Keratinocyte (primary cell): ENCODE results near the gene TP53BP1. TPM values are rescaled to one million over a fixed set of nuclear protein-coding genes. Genes with fewer than 3 reads are reported as not detected.

Experiments
- DNase-seq: peaks from one replicate; pipeline ENCODE4 v3.0.0-alpha.2; 2011; ENCODE audit warnings: low read depth, missing footprints, low spot score
- FAIRE-seq: peaks from 2 replicates; lab custom pipeline; 2011; peaks lifted over from hg19 to GRCh38; lab: Jason Lieb, UNC
- H2AFZ ChIP-seq: 2 replicates; pipeline ENCODE4 v1.6.0; 2012; ENCODE audit warnings: low read length, control low read depth, inconsistent platforms; ENCODE audit not compliant: control insufficient read depth
- H3K27ac ChIP-seq: 2 replicates; pipeline ENCODE4 v1.5.1; 2011; ENCODE audit warnings: low read length; ENCODE audit not compliant: control insufficient read depth, insufficient read depth
- H3K27me3 ChIP-seq: 3 replicates; pipeline ENCODE4 v1.6.0; 2011; ENCODE audit warnings: low read length; ENCODE audit not compliant: control insufficient read depth, insufficient read depth; ENCODE audit errors: extremely low read depth
- H3K36me3 ChIP-seq, 2 experiments: 2 replicates in 1 of 2; 3 replicates in 1 of 2; pipeline ENCODE4 v1.5.1; 2011; ENCODE audit warnings: low read length in 2 of 2, mild to moderate bottlenecking in 1 of 2; ENCODE audit not compliant: control insufficient read depth in 2 of 2, insufficient read depth in 2 of 2; ENCODE audit errors: extremely low read depth in 1 of 2
- H3K4me1 ChIP-seq: 3 replicates; pipeline ENCODE4 v1.5.1; 2011; ENCODE audit warnings: low read length; ENCODE audit not compliant: control insufficient read depth, insufficient read depth; ENCODE audit errors: extremely low read depth
- H3K4me2 ChIP-seq: 3 replicates; pipeline ENCODE4 v1.6.0; 2011; ENCODE audit warnings: low read depth, low read length; ENCODE audit not compliant: control insufficient read depth, insufficient read depth; ENCODE audit errors: extremely low read depth
- H3K4me3 ChIP-seq, 3 experiments: fragments of 200-600 bp in 1 of 3; sonication (generic) in 1 of 3; 2 replicates in 2 of 3; 3 replicates in 1 of 3; pipeline ENCODE4 v1.5.1; 2011 to 2016; ENCODE audit warnings: low read length in 3 of 3, mild to moderate bottlenecking in 3 of 3, control low read depth in 2 of 3, inconsistent platforms in 1 of 3, low read depth in 1 of 3, mixed read lengths in 1 of 3, mixed run types in 1 of 3, moderate library complexity in 1 of 3; ENCODE audit not compliant: control insufficient read depth in 2 of 3, insufficient read depth in 2 of 3; ENCODE audit errors: extremely low read depth in 1 of 3
- H3K79me2 ChIP-seq: 2 replicates; pipeline ENCODE4 v1.6.0; 2012; ENCODE audit warnings: low read length; ENCODE audit not compliant: control insufficient read depth, insufficient read depth
- H3K9ac ChIP-seq: 3 replicates; pipeline ENCODE4 v1.6.0; 2011; ENCODE audit warnings: low read length; ENCODE audit not compliant: control insufficient read depth, insufficient read depth; ENCODE audit errors: extremely low read depth
- H3K9me1 ChIP-seq: 3 replicates; pipeline ENCODE4 v1.6.0; 2011; ENCODE audit warnings: low read length; ENCODE audit not compliant: control insufficient read depth, insufficient read depth; ENCODE audit errors: extremely low read depth
- H3K9me3 ChIP-seq: 2 replicates; pipeline ENCODE4 v1.5.1; 2012; ENCODE audit warnings: low read depth, low read length; ENCODE audit not compliant: control insufficient read depth
- H4K20me1 ChIP-seq: 3 replicates; pipeline ENCODE4 v1.6.0; 2011; ENCODE audit warnings: low read length; ENCODE audit not compliant: control insufficient read depth, insufficient read depth; ENCODE audit errors: extremely low read depth
- EZH2 ChIP-seq: IDR thresholded peaks from one replicate; pipeline ENCODE4 v1.6.1; 2012; ENCODE audit warnings: inconsistent platforms, mild to moderate bottlenecking, low read length, moderate library complexity
- dilution Hi-C: fragments of 300-500 bp; cut with MboI; formaldehyde crosslinking; loops from one replicate; pipeline ENCODE4 v1.7.0; 2020; ENCODE audit warnings: low sequenced_read_pairs; ENCODE audit not compliant: extremely low pct_ligation_motif_present
- polyA plus RNA-seq, 5 experiments: library from polyadenylated mRNA; depleted of rRNA in 3 of 5; stranded (reverse) in 3 of 5; stranded (forward) in 1 of 5; unstranded in 1 of 5; fragments of >200 nt; gene quantifications; 1 replicate in 1 of 5; 2 replicates in 3 of 5; 3 replicates in 1 of 5; pipeline versions ENCODE4 v1.2.1 to v1.2.3, GENCODE V29; 2011 to 2012; ENCODE audit warnings: missing spikeins in 2 of 5, low read depth in 1 of 5, low replicate concordance in 1 of 5
- TF ChIP-seq, protein P1 (sequence below), 3 experiments: IDR thresholded peaks in 1 of 3; conservative IDR thresholded peaks in 1 of 3; optimal IDR thresholded peaks in 1 of 3; 2 replicates in 2 of 3; 3 replicates in 1 of 3; pipeline versions ENCODE3 to v1.5.1; 2011; ENCODE audit warnings: low read length in 3 of 3, mild to moderate bottlenecking in 3 of 3, moderate library complexity in 2 of 3, control low read depth in 1 of 3, inconsistent platforms in 1 of 3; ENCODE audit not compliant: insufficient read depth in 2 of 3; ENCODE audit errors: extremely low read depth in 1 of 3

The TP53BP1 gene
- polyA plus RNA-seq, 1 donor (not counting 4 experiments of a cell fraction or from before 2014, with no cell fraction given), result 30.7 TPM

DNA sequence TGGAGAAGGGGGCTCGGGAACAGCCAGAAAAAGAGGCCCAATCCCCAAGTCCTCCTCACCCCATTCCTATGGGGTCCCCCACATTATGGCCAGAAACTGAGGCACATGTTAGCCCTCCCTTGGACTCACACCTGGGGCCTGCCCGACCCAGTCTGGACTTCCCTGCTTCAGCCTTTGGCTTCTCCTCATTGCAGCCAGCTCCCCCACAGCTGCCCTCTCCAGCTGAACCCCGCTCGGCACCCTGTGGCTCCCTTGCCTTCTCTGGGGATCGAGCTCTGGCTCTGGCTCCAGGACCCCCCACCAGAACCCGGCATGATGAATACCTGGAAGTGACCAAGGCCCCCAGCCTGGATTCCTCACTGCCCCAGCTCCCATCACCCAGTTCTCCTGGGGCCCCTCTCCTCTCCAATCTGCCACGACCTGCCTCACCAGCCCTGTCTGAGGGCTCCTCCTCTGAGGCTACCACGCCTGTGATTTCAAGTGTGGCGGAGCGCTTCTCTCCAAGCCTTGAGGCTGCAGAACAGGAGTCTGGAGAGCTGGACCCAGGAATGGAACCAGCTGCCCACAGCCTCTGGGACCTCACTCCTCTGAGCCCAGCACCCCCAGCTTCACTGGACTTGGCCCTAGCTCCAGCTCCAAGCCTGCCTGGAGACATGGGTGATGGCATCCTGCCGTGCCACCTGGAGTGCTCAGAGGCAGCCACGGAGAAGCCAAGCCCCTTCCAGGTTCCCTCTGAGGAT is 35.0 kb upstream of the TP53BP1 start:
- H4K20me1 ChIP-seq, result no peaks in the 10 kb centered on the region
- no peak overlapping the region for H3K4me2 ChIP-seq
- dilution Hi-C loops, result no loop called here
- FAIRE-seq (no peak), DNase-seq (no peak)
- H3K9ac ChIP-seq, result no peak overlapping the region
- H3K4me3 ChIP-seq, result no peak overlapping the region
- H2AFZ ChIP-seq, result no peak overlapping the region
- H3K9me1 ChIP-seq, result no peaks in the 10 kb centered on the region
- H3K27ac ChIP-seq, result no peak overlapping the region
- peaks cover 10% of the 10 kb centered on the region for H3K27me3 ChIP-seq
- TF ChIP-seq EZH2, result no peak
- TF ChIP-seq, protein P1, sequence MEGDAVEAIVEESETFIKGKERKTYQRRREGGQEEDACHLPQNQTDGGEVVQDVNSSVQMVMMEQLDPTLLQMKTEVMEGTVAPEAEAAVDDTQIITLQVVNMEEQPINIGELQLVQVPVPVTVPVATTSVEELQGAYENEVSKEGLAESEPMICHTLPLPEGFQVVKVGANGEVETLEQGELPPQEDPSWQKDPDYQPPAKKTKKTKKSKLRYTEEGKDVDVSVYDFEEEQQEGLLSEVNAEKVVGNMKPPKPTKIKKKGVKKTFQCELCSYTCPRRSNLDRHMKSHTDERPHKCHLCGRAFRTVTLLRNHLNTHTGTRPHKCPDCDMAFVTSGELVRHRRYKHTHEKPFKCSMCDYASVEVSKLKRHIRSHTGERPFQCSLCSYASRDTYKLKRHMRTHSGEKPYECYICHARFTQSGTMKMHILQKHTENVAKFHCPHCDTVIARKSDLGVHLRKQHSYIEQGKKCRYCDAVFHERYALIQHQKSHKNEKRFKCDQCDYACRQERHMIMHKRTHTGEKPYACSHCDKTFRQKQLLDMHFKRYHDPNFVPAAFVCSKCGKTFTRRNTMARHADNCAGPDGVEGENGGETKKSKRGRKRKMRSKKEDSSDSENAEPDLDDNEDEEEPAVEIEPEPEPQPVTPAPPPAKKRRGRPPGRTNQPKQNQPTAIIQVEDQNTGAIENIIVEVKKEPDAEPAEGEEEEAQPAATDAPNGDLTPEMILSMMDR (optimal IDR thresholded peaks at IDR 0.05 in 1 of 3, IDR thresholded peaks at IDR 0.05 in 1 of 3, conservative IDR thresholded peaks at IDR 0.05 in 1 of 3; ENCODE audit: extremely low read depth in 1 of 3, insufficient read depth in 2 of 3, low read length in 3 of 3), result no peak
- no peaks in the 10 kb centered on the region for H3K4me1 ChIP-seq
- H3K79me2 ChIP-seq, result no peaks in the 10 kb centered on the region
- no peaks in the 10 kb centered on the region for H3K9me3 ChIP-seq
- H3K36me3 ChIP-seq, result no peaks in the 10 kb centered on the region

DNA sequence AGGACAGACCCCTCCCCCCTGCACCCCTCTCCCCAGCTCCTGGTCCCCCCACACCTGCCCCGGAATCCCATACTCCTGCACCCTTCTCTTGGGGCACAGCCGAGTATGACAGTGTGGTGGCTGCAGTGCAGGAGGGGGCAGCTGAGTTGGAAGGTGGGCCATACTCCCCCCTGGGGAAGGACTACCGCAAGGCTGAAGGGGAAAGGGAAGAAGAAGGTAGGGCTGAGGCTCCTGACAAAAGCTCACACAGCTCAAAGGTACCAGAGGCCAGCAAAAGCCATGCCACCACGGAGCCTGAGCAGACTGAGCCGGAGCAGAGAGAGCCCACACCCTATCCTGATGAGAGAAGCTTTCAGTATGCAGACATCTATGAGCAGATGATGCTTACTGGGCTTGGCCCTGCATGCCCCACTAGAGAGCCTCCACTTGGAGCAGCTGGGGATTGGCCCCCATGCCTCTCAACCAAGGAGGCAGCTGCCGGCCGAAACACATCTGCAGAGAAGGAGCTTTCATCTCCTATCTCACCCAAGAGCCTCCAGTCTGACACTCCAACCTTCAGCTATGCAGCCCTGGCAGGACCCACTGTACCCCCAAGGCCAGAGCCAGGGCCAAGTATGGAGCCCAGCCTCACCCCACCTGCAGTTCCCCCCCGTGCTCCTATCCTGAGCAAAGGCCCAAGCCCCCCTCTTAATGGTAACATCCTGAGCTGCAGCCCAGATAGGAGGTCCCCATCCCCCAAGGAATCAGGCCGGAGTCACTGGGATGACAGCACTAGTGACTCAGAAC is 34.3 kb upstream of the TP53BP1 start:
- Histone ChIP-seq H3K4me3 (no peak overlapping the region), H3K27ac (no peak overlapping the region), H3K4me2 (no peak overlapping the region), H3K9me3 (no peaks in the 10 kb centered on the region), H3K79me2 (no peaks in the 10 kb centered on the region), H3K36me3 (no peaks in the 10 kb centered on the region), H3K9me1 (no peaks in the 10 kb centered on the region), H3K4me1 (no peaks in the 10 kb centered on the region), H3K27me3 (peaks cover 17% of the 10 kb centered on the region), H4K20me1 (no peaks in the 10 kb centered on the region), H3K9ac (no peak overlapping the region), H2AFZ (no peak overlapping the region)
- DNase-seq (no peak), FAIRE-seq (no peak)
- dilution Hi-C loops, result no loop called here
- TF ChIP-seq, protein P1 (optimal IDR thresholded peaks at IDR 0.05 in 1 of 3, IDR thresholded peaks at IDR 0.05 in 1 of 3, conservative IDR thresholded peaks at IDR 0.05 in 1 of 3; ENCODE audit: extremely low read depth in 1 of 3, insufficient read depth in 2 of 3, low read length in 3 of 3), result no peak
- no peak for TF ChIP-seq EZH2
